HG03469 (cell line): ENCODE results near the gene SESTD1.
A peak's percentile ranks its signal among the peaks of the same experiment; 100 is the strongest.
"Not testable (repeated sequence)": the region's sequence is repeated elsewhere in the genome, so short reads cannot be mapped to it uniquely, and the experiment has no call there.

Experiments used
- ATAC-seq: cut with Tn5 transposase; IDR thresholded peaks from one replicate; pipeline ENCODE4 v1.9.1; 2021; ENCODE audit warnings: mild to moderate bottlenecking, moderate library complexity, moderate number of reproducible peaks; ENCODE audit not compliant: unreplicated experiment

Gene SESTD1

DNA sequence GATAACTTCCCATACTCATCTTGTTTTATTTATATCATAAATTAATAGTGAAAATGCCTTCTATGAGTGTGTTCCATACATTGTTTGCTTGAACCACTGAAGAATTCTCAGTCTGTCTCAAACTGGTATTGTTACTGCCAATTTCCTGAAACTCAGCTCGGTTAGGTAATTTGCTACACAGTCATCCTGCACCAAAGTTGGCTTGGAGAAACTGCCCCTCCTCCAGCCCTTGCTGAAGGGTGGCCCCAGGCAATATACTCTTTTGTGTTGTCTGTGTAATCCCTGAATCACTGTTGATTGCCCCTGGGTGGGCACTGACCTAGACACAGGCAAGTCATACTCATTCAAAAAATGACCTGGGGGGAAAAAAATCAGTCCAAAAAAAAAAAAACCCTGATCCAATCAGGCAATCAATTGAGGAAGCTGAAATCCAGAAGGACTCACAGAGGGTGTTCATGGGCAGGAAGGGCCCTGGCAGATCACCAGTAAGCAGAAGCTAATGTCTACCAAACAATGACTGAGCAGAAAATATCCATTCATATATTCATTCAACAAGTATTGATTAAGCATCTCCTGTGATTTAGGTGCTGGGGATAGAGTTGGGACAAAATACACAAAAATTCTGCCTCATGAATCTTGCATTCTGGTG lies 3.8 kb upstream of the SESTD1 start:
- peak; percentile 59 for ATAC-seq

- no peak for ATAC-seq
Measured at GRCh38 chr2:179266271-179266670, 1.6 kb upstream of the SESTD1 start.

DNA sequence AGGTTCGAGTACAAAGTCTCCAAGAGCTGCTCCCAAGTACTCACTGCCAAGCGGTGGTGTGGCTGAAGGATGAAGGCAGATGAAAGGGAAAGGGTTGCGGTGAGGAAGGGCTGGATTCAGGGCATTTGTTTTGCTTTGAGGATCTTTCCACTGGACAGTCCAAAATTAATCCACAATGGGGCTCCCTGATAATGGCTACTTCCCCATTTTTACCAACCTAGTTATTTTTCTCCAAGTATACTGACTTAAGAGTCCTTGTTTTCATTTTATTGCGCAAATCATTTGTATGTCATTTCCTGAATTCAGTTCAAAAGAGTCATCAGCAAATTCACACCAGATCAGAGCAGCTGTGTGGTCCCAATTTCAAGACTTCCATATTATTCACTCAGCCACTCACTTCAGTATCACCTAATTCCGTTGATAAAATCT lies 464 bp upstream of the SESTD1 start:
- ATAC-seq: no peak

- ATAC-seq: peak; percentile 2
Measured at GRCh38 chr2:179263446-179264367, 925 bp downstream of the SESTD1 start.

DNA sequence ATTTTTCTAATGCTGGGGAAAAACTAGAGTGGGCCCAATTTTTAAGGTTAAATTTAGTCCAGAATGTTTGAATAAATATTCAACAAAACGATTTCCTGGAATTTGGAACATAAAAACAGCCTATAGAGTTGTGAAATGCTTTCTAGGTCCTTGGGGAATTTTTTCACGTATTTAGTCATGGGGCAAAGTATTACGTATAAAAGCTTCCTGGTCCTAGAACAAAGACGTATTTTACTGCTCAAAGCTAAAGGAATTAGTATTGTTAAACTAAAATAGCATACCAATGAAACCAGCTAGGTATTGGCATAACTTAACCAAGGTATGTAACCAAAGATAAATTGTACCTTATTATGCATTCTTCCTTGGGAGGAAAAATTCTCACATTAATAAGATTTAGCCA lies 1.6 kb downstream of the SESTD1 start:
- no peak for ATAC-seq

GRCh38 chr2:179262077-179262660 lies 2.5 kb downstream of the SESTD1 start:
- ATAC-seq: no peak

- ATAC-seq: no peak
Measured at GRCh38 chr2:179261151-179261825, 3.3 kb downstream of the SESTD1 start.

DNA sequence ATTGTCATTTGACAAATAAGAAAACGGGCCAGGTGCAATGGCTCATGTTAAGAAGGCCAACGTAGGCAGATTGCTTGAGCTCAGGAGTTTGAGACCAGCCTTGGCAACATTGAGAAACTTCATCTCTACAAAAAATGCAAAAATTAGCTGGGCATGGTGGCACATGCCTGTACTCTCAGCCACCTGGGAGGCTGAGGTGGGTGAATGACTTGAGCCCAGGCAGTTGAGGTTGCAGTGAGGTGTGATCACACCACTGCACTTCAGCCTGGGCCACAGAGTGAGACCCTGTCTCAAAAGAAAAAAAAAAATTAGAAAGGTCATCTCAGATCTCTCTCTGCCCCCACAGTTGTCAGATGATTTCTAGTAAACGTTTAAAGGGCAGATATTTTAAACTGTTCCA lies 4.4 kb downstream of the SESTD1 start:
- no peak for ATAC-seq

GRCh38 chr2:179255129-179255528 lies 9.5 kb downstream of the SESTD1 start:
- no peak for ATAC-seq

DNA sequence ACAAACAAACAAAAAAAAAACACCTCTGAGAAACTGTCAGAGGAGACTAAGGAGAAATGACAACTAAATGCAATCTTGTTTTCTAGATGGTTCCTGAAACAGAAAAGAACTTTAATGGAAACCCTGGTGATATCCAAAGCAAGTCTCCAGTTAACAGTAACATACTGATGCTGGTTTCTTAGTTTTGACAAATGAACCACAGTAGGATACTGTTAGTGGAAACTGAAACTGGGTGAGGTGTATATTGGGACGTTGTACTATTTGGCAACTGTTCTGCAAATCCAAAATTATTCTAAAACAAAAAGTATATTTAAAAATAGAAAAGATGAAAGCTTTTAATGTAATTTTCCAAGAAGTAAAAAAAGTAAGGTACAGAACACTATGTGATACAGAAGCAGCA lies 11.4 kb downstream of the SESTD1 start:
- peak; percentile 50 for ATAC-seq

DNA sequence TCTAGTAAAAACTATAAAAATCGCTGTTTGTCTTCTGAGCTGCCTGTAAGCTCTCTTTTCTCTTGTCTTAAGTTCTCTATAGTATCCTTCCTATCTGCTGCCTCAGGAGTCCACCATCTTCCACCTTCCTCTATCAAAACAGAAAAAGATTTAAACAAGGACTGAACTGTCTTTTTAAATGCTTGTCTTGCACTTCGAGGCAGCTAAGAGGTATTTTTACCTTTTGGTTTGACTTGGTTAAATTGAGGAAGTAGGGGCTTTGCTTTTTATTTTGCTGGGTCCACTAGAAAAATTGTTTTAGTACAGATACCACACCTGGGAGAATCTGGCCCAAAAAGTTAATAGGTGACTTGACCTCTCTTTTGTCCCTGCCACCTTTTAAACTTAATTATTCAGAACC lies 12.2 kb downstream of the SESTD1 start:
- ATAC-seq: peak; percentile 27

- ATAC-seq: no peak
Measured at GRCh38 chr2:179251870-179252269, 12.8 kb downstream of the SESTD1 start.

GRCh38 chr2:179250848-179251504 lies 13.7 kb downstream of the SESTD1 start:
- no peak for ATAC-seq

DNA sequence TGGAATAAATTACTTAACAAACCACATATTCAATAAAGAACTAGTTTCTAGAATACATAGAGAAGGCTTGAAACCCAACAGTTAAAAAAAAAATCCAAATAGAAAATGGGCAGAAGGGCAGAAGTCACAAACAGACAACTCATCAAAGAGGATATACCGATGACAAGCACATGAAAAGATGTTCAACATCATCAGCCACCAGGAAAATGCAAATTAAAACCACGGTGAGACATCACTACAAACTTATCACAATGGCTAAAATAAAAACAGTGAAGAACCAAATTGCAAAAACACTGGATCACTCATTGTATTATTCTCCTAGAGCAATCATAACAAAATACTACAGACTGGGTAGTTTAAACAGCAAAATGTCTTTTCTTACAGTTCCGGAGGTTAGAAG lies 14.5 kb downstream of the SESTD1 start:
- ATAC-seq: no peak

DNA sequence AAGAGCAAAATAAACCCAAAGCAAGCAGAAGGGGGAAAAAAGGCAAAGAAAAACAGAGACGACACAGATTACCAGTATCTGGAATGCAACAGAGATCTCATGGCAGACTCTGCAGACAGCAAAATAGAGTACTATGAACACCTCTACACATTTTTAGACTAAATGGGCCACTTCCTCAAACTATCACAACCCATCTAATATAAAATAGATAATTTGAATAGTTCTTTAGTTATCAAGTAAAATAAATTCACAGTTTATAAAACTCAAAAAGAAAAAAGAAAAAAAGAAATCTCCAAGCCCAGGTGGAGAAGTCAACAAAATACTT lies 16.6 kb downstream of the SESTD1 start:
- ATAC-seq: no peak

GRCh38 chr2:179247318-179248023 lies 17.2 kb downstream of the SESTD1 start:
- ATAC-seq: no peak

GRCh38 chr2:179245843-179246242 lies 18.8 kb downstream of the SESTD1 start:
- ATAC-seq: not testable (repeated sequence)

GRCh38 chr2:179243046-179243445 lies 21.6 kb downstream of the SESTD1 start:
- no peak for ATAC-seq

GRCh38 chr2:179240481-179241451 lies 23.9 kb downstream of the SESTD1 start:
- no peak for ATAC-seq
